Nucleus accumbens (tissue), 56 donors: ENCODE measurements around the gene HDAC10.

Experiments
- DNase-seq, 56 donors: peaks; one replicate each; lab custom pipeline; 2025; lab: John Stamatoyannopoulos, UW

Gene HDAC10

GRCh38 chr22:50219800-50220602 lies 31.1 kb downstream of the HDAC10 start:
- DNase-seq = no peak

GRCh38 chr22:50218996-50219727 lies 31.9 kb downstream of the HDAC10 start:
- peak in 3 of 56 donors; percentile 20 to 36 (median 34) for DNase-seq

GRCh38 chr22:50218153-50218995 lies 32.7 kb downstream of the HDAC10 start:
- no peak for DNase-seq

- DNase-seq = no peak
Observed at GRCh38 chr22:50217543-50218152, 33.4 kb downstream of the HDAC10 start.

GRCh38 chr22:50216684-50217520 lies 34.2 kb downstream of the HDAC10 start:
- no peak for DNase-seq

- DNase-seq = no peak
Observed at GRCh38 chr22:50216055-50216683, 34.9 kb downstream of the HDAC10 start.

GRCh38 chr22:50215297-50216054 lies 35.6 kb downstream of the HDAC10 start:
- DNase-seq = peak in 1 of 56 donors; percentile 36

GRCh38 chr22:50213263-50213662 lies 37.8 kb downstream of the HDAC10 start:
- DNase-seq = no peak

- DNase-seq = no peak
Observed at GRCh38 chr22:50211147-50211546, 39.9 kb downstream of the HDAC10 start.

GRCh38 chr22:50210378-50211139 lies 40.5 kb downstream of the HDAC10 start:
- no peak for DNase-seq

- DNase-seq = peak in 23 of 56 donors; percentile 6 to 70 (median 35)
Observed at GRCh38 chr22:50209893-50210292, 41.2 kb downstream of the HDAC10 start.

GRCh38 chr22:50208939-50209892 lies 41.8 kb downstream of the HDAC10 start:
- no peak for DNase-seq

- DNase-seq = no peak
Observed at GRCh38 chr22:50208430-50208938, 42.6 kb downstream of the HDAC10 start.

GRCh38 chr22:50207383-50208140 lies 43.5 kb downstream of the HDAC10 start:
- DNase-seq = no peak

GRCh38 chr22:50206599-50206998 lies 44.5 kb downstream of the HDAC10 start:
- peak in 4 of 56 donors; percentile 35 to 46 (median 41) for DNase-seq
